Cerebellar cortex (tissue), 1 donor: ENCODE data around the gene SERPINB10.
"Not testable (repeated sequence)": the region's sequence is repeated elsewhere in the genome, so short reads cannot be mapped to it uniquely, and the experiment has no call there.

Experiments
- DNase-seq: peaks from one replicate; pipeline ENCODE4 v3.0.0-alpha.2; 2015; ENCODE audit warnings: low spot score

SERPINB10 gene

GRCh38 chr18:63890950-63891304, 16.8 kb upstream of the SERPINB10 start:
- DNase-seq = peak; percentile 10

- no peak for DNase-seq
Observed at GRCh38 chr18:63892566-63892965, 15.2 kb upstream of the SERPINB10 start.

GRCh38 chr18:63894106-63894772, 13.5 kb upstream of the SERPINB10 start:
- no peak for DNase-seq

GRCh38 chr18:63895190-63895589, 12.6 kb upstream of the SERPINB10 start:
- DNase-seq = no peak

GRCh38 chr18:63897072-63897471, 10.7 kb upstream of the SERPINB10 start:
- no peak for DNase-seq

GRCh38 chr18:63899206-63899605, 8.6 kb upstream of the SERPINB10 start:
- DNase-seq = no peak

- DNase-seq = no peak
Observed at GRCh38 chr18:63903851-63904570, 3.7 kb upstream of the SERPINB10 start.

GRCh38 chr18:63904694-63905093, 3.1 kb upstream of the SERPINB10 start:
- no peak for DNase-seq

GRCh38 chr18:63905361-63905760, 2.4 kb upstream of the SERPINB10 start:
- no peak for DNase-seq

GRCh38 chr18:63906056-63906455, 1.7 kb upstream of the SERPINB10 start:
- no peak for DNase-seq

GRCh38 chr18:63908858-63909257, 1.1 kb downstream of the SERPINB10 start:
- DNase-seq = no peak

GRCh38 chr18:63909870-63910269, 2.1 kb downstream of the SERPINB10 start:
- no peak for DNase-seq

- no peak for DNase-seq
Observed at GRCh38 chr18:63917817-63918216, 10.1 kb downstream of the SERPINB10 start.

- DNase-seq = no peak
Observed at GRCh38 chr18:63922049-63922448, 14.3 kb downstream of the SERPINB10 start.

GRCh38 chr18:63924551-63924950, 16.8 kb downstream of the SERPINB10 start:
- DNase-seq = no peak

GRCh38 chr18:63928331-63928730, 20.6 kb downstream of the SERPINB10 start:
- DNase-seq = no peak

- DNase-seq = not testable (repeated sequence)
Observed at GRCh38 chr18:63929369-63929768, 21.6 kb downstream of the SERPINB10 start.

- no peak for DNase-seq
Observed at GRCh38 chr18:63930773-63931354, 23.1 kb downstream of the SERPINB10 start.

- DNase-seq = peak; percentile 44
Observed at GRCh38 chr18:63936156-63936931, 28.6 kb downstream of the SERPINB10 start.

- no peak for DNase-seq
Observed at GRCh38 chr18:63936932-63937393, 29.2 kb downstream of the SERPINB10 start.

GRCh38 chr18:63940008-63940407, 32.2 kb downstream of the SERPINB10 start:
- DNase-seq = no peak

- not testable (repeated sequence) for DNase-seq
Observed at GRCh38 chr18:63940543-63941050, 32.8 kb downstream of the SERPINB10 start.
